SKM-1 treated with dmso at 0.1 percent for 144 hours (cell line): Measurements from ENCODE around the gene CYLD.

ENCODE experiments used
- DNase-seq: peaks from one replicate; lab custom pipeline; 2025; ENCODE audit not compliant: unreplicated experiment; lab: John Stamatoyannopoulos, UW

The CYLD gene

DNA sequence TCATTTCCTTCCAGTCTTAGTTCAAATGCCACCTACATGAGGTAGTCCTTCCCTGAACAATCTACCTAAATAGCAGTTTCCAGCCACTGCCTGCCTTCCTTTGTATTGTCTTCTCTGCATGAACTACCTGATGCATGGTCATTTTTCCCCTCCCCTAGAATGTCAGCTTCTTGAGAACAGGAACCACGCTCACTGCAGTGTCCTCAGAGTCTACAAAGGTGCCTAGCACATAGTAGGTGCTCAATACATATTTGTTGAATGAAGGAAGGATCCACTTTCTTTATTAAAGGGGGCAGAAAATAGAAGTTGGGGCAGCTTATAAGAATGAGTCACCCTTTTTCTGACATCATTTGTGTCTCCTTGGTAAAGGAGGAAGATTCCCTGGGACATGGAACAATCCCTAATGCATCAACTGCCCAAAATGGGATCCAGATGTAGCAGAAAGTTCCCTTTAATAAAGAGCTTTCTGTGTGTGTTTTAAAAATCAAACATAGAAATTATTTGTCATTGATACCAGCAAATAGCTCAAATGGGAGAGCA lies 4.4 kb upstream of the CYLD start:
- no peak for DNase-seq

DNA sequence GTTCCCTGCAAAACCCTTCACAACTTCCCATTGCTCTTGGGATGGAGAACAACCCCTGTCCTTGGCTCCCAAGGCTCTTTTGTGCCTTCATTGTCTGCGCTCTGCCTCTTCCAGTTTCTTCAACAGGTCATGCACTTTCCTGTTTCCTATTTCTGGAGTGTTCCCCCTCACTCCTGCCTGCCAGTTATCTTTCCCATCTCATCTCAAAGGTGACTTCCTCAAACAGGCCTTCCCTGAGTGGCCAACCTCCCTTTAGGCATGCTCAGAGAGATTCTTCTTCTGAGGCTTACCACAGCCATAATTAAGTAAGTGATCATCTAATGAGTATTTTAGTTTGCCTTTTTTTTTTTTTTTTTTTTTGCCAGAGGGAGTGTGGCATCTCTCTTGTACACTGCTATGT lies 2.9 kb upstream of the CYLD start:
- no peak for DNase-seq

DNA sequence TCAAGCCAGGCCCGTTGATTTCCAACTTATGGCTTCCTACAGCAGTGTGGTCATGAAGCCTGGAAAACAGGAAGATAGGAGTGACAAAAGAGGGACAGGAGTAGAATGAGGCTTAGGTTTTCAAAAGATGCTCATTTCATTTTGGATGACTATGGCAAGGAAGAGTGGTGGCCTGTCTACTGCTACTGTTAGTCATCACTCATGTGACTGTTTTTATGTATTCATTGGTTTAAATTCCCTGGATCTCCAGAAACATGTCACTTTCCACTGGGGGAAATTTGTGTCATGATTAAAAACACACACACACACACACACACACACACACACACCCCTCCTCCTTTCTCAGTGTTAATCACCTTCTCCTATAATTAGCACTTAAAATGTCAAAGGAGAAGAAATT lies 1.1 kb upstream of the CYLD start:
- no peak for DNase-seq

DNA sequence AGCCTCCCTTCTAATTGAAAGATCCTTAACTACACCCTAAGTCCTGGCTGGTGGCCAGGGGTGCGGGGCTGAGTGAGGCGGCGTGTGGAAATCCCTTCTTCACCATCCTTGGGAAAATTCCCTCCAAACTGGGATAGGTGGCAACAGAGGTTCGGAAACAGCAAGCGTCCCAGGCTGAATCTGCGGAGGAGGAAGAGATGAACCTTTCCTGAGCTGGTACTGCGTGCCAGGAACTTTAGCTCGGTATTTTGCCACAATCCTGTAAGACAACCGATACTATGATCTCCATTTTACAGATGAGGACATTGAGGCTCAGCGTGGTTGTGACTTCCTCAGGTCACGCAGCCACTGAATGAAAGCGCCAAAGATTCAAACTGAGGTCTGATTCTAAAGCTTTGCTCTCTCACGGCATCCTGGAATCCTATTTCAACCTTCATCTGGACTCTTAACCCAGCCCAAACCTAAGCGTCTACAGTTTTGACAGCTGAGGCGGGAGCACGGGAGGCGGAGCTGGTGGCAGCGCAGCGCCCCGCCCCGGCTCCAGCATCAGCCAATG lies 583 bp upstream of the CYLD start:
- no peak for DNase-seq

DNA sequence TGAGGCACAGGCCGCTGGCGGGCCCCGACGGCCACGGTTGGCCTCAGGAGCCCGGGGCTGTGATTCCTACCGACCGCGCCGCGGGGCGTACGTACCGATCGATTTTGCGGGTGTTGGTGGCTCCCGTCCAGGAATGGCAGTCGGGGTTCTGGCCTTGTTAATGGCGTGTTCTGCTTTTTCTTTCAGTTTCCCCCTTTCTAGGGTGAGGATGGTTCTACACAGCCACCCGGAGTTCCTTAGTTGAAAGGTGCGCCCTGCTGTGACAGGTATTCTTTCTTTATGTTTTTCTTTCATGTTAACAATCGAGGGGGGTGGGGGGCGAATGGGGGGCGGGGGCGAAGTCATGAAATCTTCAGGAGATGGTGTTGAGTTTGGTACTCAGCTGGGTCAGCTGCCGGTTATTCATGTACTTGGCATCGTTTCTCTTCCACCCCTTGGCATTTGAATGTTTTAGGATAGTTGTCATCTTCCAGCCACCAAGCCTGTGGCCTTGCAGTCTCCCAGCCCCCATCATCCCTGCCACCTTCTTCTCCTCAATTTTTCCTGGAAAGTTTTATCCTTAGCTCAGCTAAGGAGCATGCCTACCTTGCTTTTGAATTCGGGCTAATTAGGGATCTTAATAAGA lies 802 bp downstream of the CYLD start:
- peak; percentile 21 for DNase-seq

DNA sequence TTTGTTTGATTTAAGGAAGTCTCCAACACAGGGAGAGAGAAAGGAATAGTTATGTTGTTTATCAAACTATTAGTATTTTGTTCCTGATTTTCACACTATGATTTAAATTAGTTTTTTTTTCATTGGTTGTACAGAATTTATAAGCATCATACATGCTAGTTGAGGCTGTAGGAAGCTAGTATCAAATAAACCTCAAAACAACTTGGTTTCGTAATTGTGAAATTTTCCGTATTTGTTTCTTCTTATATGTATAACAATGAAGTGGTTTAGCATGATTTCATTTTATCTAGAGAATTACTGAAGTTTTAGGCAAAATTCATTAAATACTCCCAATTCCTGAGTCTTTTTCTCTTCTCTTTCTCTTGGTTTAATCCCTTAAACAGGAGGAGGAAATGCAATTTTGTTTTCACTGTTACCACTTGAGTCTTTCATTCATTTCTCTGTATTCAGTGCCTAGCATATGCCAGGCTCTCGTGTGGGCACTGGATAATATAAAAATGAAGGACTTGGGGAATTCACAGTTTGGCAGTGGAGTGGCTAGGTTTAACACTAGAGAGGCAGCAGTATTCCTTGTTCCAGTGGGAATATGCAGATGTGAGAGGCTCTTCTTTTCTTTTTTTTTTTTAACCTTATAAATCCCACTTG lies 1.8 kb downstream of the CYLD start:
- DNase-seq: no peak

DNA sequence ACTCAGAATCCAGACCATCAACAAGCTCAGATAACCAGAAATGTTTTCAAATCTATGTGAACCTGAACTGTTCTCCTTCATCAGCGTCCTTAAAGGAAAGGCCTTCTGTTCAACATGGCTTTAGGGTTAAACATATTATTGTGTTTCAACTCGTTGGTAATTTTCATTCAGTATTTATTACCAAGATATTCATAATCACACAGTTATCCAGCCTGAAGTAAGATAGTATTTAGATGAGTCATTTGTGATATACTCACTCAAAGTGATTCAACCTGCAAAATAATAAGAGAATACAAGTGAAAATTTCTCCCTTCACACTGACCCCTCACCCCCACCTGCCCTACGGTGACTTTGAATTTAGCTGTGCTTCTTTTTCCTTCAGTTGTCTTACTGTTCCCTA lies 3.0 kb downstream of the CYLD start:
- no peak for DNase-seq

DNA sequence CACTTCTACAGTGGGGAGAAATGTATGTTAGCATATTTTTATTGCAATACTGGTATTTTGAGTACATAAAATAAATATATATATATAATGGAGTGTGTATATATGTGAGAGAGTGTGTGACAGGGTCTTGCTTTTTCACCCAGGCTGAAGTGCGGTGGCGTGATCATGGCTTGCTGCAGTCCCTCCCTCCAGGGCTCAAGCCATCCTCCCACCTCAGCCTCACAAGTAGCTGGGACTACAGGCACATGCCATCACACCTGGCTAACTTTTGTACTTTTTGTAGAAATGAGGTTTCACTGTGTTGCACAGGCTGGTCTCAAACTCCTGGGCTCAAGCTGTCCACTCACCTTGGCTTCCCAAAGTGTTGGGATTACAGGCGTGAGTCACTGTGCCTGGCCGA lies 4.1 kb downstream of the CYLD start:
- no peak for DNase-seq

DNA sequence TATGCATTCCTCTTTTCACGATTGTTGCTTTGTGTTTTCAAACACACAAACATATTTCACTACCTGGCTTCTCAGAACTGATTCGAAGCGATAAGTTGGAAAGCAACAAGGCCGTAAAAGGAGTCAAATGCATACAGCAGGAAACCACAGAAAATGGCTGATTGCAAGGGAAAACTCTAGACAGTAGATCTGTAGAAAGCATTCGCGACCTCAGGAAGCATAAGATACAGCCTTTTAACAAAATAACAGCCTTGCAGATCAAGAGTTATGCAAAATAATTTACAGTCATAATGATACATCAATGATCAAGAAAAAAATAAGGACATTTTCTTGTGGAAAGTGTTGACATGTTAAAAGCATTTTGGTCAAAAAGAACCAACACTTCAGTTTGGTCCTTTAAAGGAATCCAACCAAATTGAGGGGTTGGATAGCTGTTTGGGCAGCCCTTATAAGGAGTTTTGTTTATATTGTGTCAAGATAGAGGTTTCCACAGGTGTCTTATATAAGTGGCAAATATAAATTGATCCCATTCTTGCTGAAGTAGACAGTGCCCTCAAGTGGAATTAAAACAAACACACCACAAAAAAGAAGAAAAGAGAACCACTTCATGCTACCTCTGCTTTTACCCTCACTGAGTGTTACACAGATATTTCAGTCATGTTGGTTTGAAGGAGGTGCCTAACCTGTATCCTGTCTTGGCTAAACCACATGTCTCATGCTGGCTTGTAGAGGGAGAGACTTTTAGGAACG lies 5.5 kb downstream of the CYLD start:
- DNase-seq: peak; percentile 53

DNA sequence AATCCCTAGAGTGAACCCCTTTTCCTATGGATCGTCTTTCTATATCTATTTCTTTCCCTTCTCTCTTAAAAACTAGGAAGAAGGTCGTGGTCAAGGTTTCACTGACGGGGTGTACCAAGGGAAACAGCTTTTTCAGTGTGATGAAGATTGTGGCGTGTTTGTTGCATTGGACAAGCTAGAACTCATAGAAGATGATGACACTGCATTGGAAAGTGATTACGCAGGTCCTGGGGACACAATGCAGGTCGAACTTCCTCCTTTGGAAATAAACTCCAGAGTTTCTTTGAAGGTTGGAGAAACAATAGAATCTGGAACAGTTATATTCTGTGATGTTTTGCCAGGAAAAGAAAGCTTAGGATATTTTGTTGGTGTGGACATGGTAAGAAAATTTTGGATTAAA lies 9.6 kb downstream of the CYLD start:
- no peak for DNase-seq

DNA sequence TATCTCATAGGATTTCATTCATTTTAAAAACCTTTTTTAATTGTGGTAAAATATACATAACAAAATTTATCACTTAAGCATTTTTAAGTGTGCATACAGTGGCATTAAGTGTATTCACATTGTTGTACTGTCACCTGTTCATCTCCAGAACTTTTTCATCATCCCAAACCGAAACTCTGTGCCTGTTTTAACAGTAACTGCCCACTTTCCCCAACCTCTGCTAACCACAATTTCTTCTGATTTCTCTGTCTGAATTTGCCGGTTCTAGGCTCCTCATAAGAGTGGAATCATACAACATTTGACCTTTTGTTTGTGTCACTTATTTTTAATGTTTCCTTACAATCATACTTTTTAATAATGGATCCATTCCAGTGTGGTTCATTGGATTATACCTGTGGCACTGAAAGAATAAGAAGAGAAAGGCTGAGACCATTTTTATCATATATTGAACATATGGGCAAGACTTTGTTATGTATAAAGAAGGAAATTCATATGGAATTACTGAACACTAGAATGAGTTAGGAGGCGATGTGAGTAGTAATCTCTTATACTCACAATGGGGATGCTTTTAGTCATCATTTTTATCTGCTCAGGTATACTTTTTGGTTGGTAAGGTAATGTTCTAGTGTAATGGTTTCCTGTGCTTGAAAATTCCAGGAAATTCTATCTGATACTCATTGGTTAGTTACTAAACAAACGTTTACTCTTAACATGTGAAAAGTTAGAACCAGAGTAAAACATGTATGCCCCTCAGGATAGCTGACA lies 10.8 kb downstream of the CYLD start:
- no peak for DNase-seq

DNA sequence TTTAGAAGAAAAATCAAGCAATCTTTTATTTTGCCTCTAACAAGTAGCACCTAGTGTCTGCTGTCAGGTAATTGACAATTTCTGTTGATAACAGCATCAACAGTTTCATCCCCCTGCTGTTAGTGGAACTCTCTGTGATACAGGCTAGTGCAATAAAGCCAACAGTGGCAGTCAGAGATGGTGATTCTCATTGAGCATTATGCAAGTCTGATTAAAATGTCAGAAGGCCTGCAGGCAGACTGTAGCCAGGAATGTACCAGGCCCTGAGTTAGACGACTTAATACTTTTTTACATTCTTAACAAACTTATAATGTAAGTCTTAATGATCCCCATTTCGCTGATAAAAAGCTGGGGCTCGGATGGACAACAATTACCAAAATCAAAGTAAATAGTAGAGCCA lies 14.6 kb downstream of the CYLD start:
- DNase-seq: no peak

DNA sequence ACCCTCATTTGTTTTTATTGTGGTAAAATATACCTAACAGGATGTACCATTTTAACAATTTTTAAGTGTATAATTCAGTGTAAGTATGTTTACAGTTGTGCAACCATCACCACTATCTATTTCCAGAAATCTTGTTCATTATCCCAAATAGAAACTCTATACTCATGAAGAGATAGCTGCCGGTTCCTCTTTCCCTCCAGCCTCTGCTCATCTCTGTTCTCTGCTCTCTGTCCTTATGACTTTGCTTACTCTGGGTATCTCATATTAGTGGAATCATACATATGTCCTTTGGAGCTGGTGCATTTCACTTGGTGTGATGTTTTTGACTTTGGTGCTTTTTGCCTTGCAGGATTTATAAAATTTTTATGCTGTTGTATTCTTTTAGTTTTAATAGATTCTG lies 19.4 kb downstream of the CYLD start:
- no peak for DNase-seq

DNA sequence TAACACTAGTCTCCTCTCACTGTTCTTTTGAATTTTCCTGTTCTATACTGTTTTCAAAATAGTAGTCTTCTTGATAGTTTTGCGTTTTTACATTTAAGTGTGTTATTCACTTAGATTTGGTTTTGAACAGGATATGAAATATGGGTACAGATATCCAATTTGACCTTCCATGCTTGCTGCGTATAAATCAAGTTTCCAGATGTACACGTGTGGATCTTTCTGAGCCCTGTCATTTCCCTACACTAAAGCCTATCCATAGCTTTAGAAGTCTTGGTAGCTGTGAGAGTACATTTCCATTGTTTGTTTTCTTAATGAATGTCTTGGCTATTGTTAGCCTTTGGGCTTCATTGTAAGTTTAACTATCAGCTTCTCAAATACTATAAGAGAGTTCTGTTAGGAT lies 20.4 kb downstream of the CYLD start:
- DNase-seq: no peak

DNA sequence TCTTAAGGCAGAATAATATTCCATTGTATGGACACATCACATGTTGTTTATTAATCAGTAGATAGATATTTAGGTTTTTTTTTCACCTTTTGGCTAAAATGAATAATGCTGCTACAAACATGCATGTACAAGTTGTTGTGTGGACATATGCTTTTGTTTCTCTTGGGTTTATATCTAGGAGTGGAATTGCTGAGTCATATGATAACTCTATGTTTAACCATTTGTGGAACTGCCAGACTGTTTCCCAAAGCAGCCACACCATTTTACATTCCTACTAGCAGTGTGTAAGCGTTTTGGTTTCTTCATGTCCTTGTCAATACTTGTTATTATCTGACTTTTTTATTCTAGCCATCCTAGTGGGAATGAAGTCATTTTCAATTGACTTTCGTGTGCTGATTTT lies 21.3 kb downstream of the CYLD start:
- DNase-seq: no peak

DNA sequence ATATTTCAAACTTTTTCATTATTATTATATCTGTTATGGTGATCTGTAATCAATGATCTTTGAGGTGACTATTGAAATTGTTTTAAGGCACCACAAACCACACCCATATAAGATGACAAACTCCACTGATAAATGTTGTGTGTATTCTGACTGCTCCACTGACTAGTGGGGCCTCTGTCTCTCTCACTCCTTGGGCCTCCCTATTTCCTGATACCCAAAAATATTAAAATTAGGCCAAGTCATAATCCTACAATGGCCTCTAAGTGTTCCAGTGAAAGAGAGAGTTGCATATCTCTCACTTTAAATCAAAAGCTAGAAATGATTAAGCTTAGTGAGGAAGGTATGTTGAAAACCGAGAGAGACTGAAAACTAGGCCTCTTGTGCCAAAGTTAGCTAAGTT lies 23.4 kb downstream of the CYLD start:
- DNase-seq: no peak

DNA sequence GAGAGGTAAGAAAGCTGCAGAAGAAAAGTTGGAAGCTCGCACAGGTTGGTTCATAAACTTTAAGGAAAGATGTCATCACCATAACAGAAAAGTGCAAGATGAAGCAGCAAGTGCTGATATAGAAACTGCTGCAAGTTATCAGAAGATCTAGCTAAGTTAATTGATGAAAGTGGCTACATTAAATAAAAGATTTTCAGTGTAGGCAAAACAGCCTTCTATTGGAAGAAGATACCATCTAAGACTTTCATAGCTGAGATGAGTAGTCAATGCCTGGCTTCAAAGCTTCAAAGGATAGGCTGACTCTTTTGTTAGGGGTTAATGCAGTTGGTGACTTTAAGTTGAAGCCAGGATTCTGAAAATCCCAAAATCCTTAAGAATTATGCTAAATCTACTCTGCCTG lies 24.0 kb downstream of the CYLD start:
- no peak for DNase-seq

DNA sequence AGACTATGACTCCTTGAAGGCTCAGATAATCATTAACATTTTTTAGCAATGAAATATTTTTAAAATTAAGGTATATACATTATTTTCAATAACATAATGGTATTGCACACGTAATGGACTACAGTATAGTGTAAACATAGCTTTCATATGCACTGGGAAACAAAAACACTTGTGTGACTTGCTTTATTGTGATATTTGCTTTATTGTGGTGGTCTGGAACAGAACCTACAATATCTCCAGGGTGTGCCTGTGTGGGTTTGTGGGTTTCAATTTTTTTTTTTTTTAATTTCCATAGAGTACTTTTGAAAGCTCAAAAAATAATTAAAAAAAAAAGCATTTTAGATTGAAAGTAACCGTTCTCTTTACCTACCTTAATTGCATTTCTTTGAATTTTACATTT lies 25.3 kb downstream of the CYLD start:
- no peak for DNase-seq

DNA sequence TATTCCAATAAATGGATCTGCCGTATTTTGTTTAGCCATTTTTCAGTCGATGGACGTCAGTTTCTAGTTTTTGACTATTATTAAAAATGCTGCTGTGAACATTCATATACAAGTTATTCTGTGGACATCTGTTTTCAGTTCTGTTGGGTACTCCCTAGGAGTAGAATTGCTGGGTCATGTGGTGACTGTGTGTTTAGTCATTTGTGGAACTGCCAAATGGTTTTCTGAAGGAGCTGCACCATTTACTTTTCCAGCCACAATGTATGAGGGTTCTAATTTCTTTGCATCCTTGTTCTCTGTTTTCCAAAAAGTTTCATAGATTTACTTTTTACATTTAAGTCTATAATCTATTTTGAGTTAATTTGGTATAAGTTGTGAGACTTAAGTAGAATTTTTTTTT lies 29.5 kb downstream of the CYLD start:
- no peak for DNase-seq

DNA sequence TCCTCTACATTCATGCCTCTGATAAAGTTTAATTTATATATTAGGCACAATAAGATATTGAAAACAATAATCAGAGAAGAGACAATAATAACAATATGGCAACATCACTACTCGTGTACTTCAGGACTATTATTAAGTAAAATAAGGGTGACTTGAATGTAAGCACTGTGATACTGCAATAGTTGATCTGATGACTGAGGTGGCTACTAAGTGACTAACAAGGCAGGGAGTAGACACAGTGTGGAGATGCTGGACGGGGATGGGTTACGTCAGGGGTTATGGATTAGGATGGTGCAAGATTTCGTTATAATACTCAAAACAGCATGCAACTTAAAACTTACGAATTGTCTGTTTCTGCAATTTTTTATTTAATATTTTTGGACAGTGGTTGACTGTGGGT lies 32.5 kb downstream of the CYLD start:
- no peak for DNase-seq

DNA sequence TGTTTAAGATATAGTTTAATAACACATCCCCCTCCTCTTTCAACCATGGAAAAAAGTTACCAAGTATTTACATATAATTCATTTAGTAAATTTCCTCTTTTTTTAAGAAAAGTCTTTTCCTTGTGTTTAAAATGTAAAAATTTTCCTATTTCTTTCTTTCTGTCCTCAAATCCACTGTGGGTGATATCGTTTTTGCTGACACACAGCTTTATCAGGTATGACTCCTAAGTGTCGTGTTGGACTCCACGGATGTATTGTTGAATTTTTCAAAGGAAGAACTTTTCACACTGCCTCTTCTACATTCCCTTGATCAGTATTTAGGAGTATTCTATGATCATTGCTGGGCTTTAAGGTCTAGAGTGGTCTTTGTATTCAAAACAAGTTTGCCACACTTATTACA lies 33.1 kb downstream of the CYLD start:
- no peak for DNase-seq
